ENCODE measurements around the gene SEC16B.

Gene SEC16B

GRCh38 chr1:177979272-177979671 is 9.4 kb upstream of the SEC16B start:
- no peak overlapping the region for H3K27ac ChIP-seq (ENCODE audit: extremely low read depth, low read depth, low read length)
- ChIA-PET POLR2A (no interaction called here), CTCF (interaction anchor here (0.6 to 1.0 kb wide), 3 partner anchors 51 to 794 kb away, joined by 3 to 6 read pairs (median 4); no protein-coding TSS in a partner anchor)
- H3K4me3 ChIP-seq (ENCODE audit: low read depth, low read length): no peak overlapping the region
- H3K9me3 ChIP-seq (ENCODE audit: control insufficient read depth, insufficient read depth, low read depth, low read length): no peaks in the 10 kb centered on the region
- TF ChIP-seq ZBTB17 (tag by site-specific recombination; IDR thresholded peaks at IDR 0.05): no peak
- no peak for TF ChIP-seq ZNF701 (tag by site-specific recombination; IDR thresholded peaks at IDR 0.05)
- no peak for TF ChIP-seq ZNF324 (tag by site-specific recombination; IDR thresholded peaks at IDR 0.05)
- TF ChIP-seq PRDM2 (tag by site-specific recombination; IDR thresholded peaks at IDR 0.05; ENCODE audit: borderline replicate concordance): no peak
- no peak for TF ChIP-seq ZNF404 (tag by site-specific recombination; IDR thresholded peaks at IDR 0.05)
- no peak for TF ChIP-seq ZNF449 (tag by site-specific recombination; IDR thresholded peaks at IDR 0.05)
- TF ChIP-seq ZNF610 (tag by site-specific recombination; IDR thresholded peaks at IDR 0.05; ENCODE audit: borderline replicate concordance): no peak
- no peak for TF ChIP-seq ZNF621 (tag by site-specific recombination; IDR thresholded peaks at IDR 0.05)
- no peak for TF ChIP-seq PRDM10 (tag by site-specific recombination; IDR thresholded peaks at IDR 0.05)
- no peak for TF ChIP-seq ZNF555 (tag by site-specific recombination; conservative IDR thresholded peaks at IDR 0.05)
- no peak for TF ChIP-seq ZNF514 (tag by site-specific recombination; IDR thresholded peaks at IDR 0.05)
- no peaks in the 10 kb centered on the region for H3K36me3 ChIP-seq (ENCODE audit: control insufficient read depth in 2 of 2, insufficient read depth in 1 of 2, low read length in 2 of 2)
- no peaks in the 10 kb centered on the region for H3K4me1 ChIP-seq (ENCODE audit: control insufficient read depth, insufficient read depth, low read length)

GRCh38 chr1:177978530-177978929 is 8.7 kb upstream of the SEC16B start:
- CTCF ChIA-PET: interaction anchor here (0.6 to 1.6 kb wide), 3 partner anchors 30 to 794 kb away, joined by 4 to 6 read pairs (median 6); no protein-coding TSS in a partner anchor
- TF ChIP-seq ELK4 (IDR thresholded peaks at IDR 0.05; ENCODE audit: borderline replicate concordance, low read depth, low read length): no peak
- TF ChIP-seq ZNF555 (tag by site-specific recombination; conservative IDR thresholded peaks at IDR 0.05): peak; percentile 81
- TF ChIP-seq ZBTB8A (tag by site-specific recombination; IDR thresholded peaks at IDR 0.05): peak; percentile 58
- no peak for TF ChIP-seq HOXD13 (CRISPR knock-in tag; IDR thresholded peaks at IDR 0.05; ENCODE audit: borderline replicate concordance)
- TF ChIP-seq ZNF211 (tag by site-specific recombination; IDR thresholded peaks at IDR 0.05; ENCODE audit: low read depth): no peak
- TF ChIP-seq ZNF266 (tag by site-specific recombination; IDR thresholded peaks at IDR 0.05; ENCODE audit: low read depth): peak; percentile 66
- no peak for TF ChIP-seq SETDB1 (IDR thresholded peaks at IDR 0.05; ENCODE audit: insufficient read length, low read length)
- no peak for TF ChIP-seq ZNF302 (tag by site-specific recombination; IDR thresholded peaks at IDR 0.05; ENCODE audit: low read depth)
- peak; percentile 18 for TF ChIP-seq ZNF529 (tag by site-specific recombination; IDR thresholded peaks at IDR 0.05; ENCODE audit: insufficient replicate concordance)
- 0 out of 2 replicates have a peak, but pooled peaks have one; percentile 47 for TF ChIP-seq ZNF558 (tag by site-specific recombination; IDR thresholded peaks at IDR 0.05)
- TF ChIP-seq ZNF48 (tag by site-specific recombination; IDR thresholded peaks at IDR 0.05): no peak
- no peak for TF ChIP-seq ZBTB7A (tag by site-specific recombination; IDR thresholded peaks at IDR 0.05; ENCODE audit: low read depth)
- 0 out of 2 replicates have a peak, but pooled peaks have one; percentile 17 for TF ChIP-seq ZNF404 (tag by site-specific recombination; IDR thresholded peaks at IDR 0.05)

More at GRCh38 chr1:177978530-177978929, 8.7 kb upstream of the SEC16B start:
- Histone ChIP-seq H3K4me3 (ENCODE audit: low read depth, low read length) (no peak overlapping the region), H3K9me3 (ENCODE audit: control insufficient read depth, insufficient read depth, low read depth, low read length) (no peaks in the 10 kb centered on the region), H3K36me3 (ENCODE audit: control insufficient read depth in 2 of 2, insufficient read depth in 1 of 2, low read length in 2 of 2) (no peaks in the 10 kb centered on the region), H3K27ac (ENCODE audit: extremely low read depth, low read depth, low read length) (no peak overlapping the region), H3K4me1 (ENCODE audit: control insufficient read depth, insufficient read depth, low read length) (no peaks in the 10 kb centered on the region)
- POLR2A ChIA-PET: no interaction called here

All from HEK293 (cell line).